HCT116 (cell line): Measurements from ENCODE around the gene ASIC3. TPM values are rescaled to one million over a fixed set of nuclear protein-coding genes. Genes with fewer than 3 reads are reported as not detected.

Experiments
- ATAC-seq: fragments of 200-7000 bp; cut with Tn5 transposase; 2 replicates; pipeline ENCODE4 v1.9.1; 2020; ENCODE audit warnings: mild to moderate bottlenecking, moderate library complexity
- BruUV-seq: library from RNA; stranded (reverse); fragments of 400-500 nt; replicated peaks from 2 replicates; lab custom pipeline; 2021; lab: Mats Ljungman, UMichigan
- CTCF ChIA-PET: fragments of 300-600 bp; sonication (Branson Sonifier 250); formaldehyde crosslinking; loops from one replicate; lab custom pipeline; 2021; ENCODE audit warnings: antibody characterized with exemption; lab: Charles Lee
- POLR2A ChIA-PET: fragments of 300-600, 350-600 bp; sonication (Branson Sonifier 250); formaldehyde crosslinking; loops from one replicate; lab custom pipeline; 2021; ENCODE audit warnings: antibody characterized with exemption; lab: Charles Lee
- RAD21 ChIA-PET, 2 experiments: fragments of 300-600 bp; sonication (Branson Sonifier 250); formaldehyde crosslinking; loops; one replicate each; lab custom pipeline; 2023; ENCODE audit warnings: low total read pairs in 2 of 2; ENCODE audit not compliant: uncharacterized antibody in 2 of 2, unreplicated experiment in 2 of 2, low non-redundant PET in 1 of 2; lab: Charles Lee
- DNase-seq: peaks from one replicate; pipeline ENCODE4 v3.0.0-alpha.2; 2010; ENCODE audit warnings: low read depth, low spot score
- H2AFZ ChIP-seq: fragments of 200-600 bp; shearing (Covaris generic), sonication (generic); 2 replicates; pipeline ENCODE4 v1.6.1; 2017; ENCODE audit warnings: low read depth, mixed run types, mixed read lengths, antibody characterized with exemption, low read length; ENCODE audit not compliant: poor library complexity, severe bottlenecking
- H3K27ac ChIP-seq: 2 replicates; pipeline ENCODE4 v1.5.1; 2012; ENCODE audit warnings: low read depth, low read length
- H3K27me3 ChIP-seq: fragments of 200-600 bp; sonication (generic); 2 replicates; pipeline ENCODE4 v1.6.1; 2016; ENCODE audit warnings: mixed run types, low read length, mixed read lengths; ENCODE audit not compliant: insufficient read depth
- H3K36me3 ChIP-seq, 2 experiments: fragments of 200-500 bp in 1 of 2; fragments of 200-600 bp in 1 of 2; sonication (Bioruptor generic) in 1 of 2; sonication (generic) in 1 of 2; 2 replicates each; pipeline versions ENCODE4 v1.5.1 to v1.6.1; 2014 to 2016; ENCODE audit warnings: low read length in 2 of 2, inconsistent platforms in 1 of 2, mixed read lengths in 1 of 2, mixed run types in 1 of 2; ENCODE audit not compliant: insufficient read depth in 2 of 2, control insufficient read depth in 1 of 2
- H3K4me1 ChIP-seq, 2 experiments: fragments of 200-600 bp in 1 of 2; sonication (generic) in 1 of 2; 2 replicates each; pipeline versions ENCODE4 v1.5.1 to v1.6.1; 2012 to 2017; ENCODE audit warnings: low read length in 2 of 2, inconsistent platforms in 1 of 2, mild to moderate bottlenecking in 1 of 2, mixed read lengths in 1 of 2, mixed run types in 1 of 2, moderate library complexity in 1 of 2; ENCODE audit not compliant: insufficient read depth in 2 of 2, control insufficient read depth in 1 of 2
- H3K4me2 ChIP-seq: fragments of 200-600 bp; sonication (generic); 2 replicates; pipeline ENCODE4 v1.6.1; 2017; ENCODE audit warnings: mixed run types, low read length, mixed read lengths
- H3K4me3 ChIP-seq, 2 experiments: fragments of 200-600 bp in 1 of 2; sonication (generic) in 1 of 2; replicated peaks in 1 of 2; 2 replicates each; pipeline ENCODE4 v1.5.1; 2011 to 2016; ENCODE audit warnings: low read length in 2 of 2, control low read depth in 1 of 2, low read depth in 1 of 2, mild to moderate bottlenecking in 1 of 2, mixed read lengths in 1 of 2, mixed run types in 1 of 2
- H3K79me2 ChIP-seq: fragments of 200-600 bp; sonication (generic); 2 replicates; pipeline ENCODE4 v1.6.1; 2017; ENCODE audit warnings: mild to moderate bottlenecking, mixed run types, low read length, moderate library complexity, mixed read lengths; ENCODE audit not compliant: insufficient read depth
- H3K9ac ChIP-seq: fragments of 200-600 bp; sonication (generic); 2 replicates; pipeline ENCODE4 v1.6.1; 2016; ENCODE audit warnings: low read length, mixed read lengths
- H3K9me2 ChIP-seq: fragments of 200-600 bp; sonication (generic), shearing (Covaris generic); 2 replicates; pipeline ENCODE4 v1.6.1; 2017; ENCODE audit warnings: mixed run types, mild to moderate bottlenecking, moderate library complexity; ENCODE audit not compliant: insufficient read depth
- H3K9me3 ChIP-seq, 2 experiments: fragments of 200-500 bp in 1 of 2; fragments of 200-600 bp in 1 of 2; sonication (Bioruptor generic) in 1 of 2; sonication (generic) in 1 of 2; 2 replicates each; pipeline ENCODE4 v1.6.1; 2014 to 2017; ENCODE audit warnings: low read length in 2 of 2, mixed read lengths in 2 of 2, inconsistent platforms in 1 of 2, low read depth in 1 of 2, mild to moderate bottlenecking in 1 of 2, mixed run types in 1 of 2, moderate library complexity in 1 of 2; ENCODE audit not compliant: control insufficient read depth in 1 of 2, insufficient read depth in 1 of 2
- H4K20me1 ChIP-seq: fragments of 200-600 bp; sonication (generic), shearing (Covaris generic); 2 replicates; pipeline ENCODE4 v1.6.1; 2017; ENCODE audit warnings: mixed run types, mild to moderate bottlenecking, moderate library complexity; ENCODE audit not compliant: insufficient read depth
- CBX3 ChIP-seq: IDR thresholded peaks from 2 replicates; pipeline ENCODE4 v1.6.1; 2012; ENCODE audit warnings: low read depth
- CTCF ChIP-seq, 3 experiments: fragments of 200-600 bp in 1 of 3; sonication (generic) in 1 of 3; IDR thresholded peaks in 2 of 3; conservative IDR thresholded peaks in 1 of 3; 2 replicates each; pipeline ENCODE4 v1.5.1; 2012 to 2017; ENCODE audit warnings: low read depth in 2 of 3, low read length in 2 of 3, antibody characterized with exemption in 1 of 3, borderline replicate concordance in 1 of 3, control low read depth in 1 of 3, mild to moderate bottlenecking in 1 of 3, mixed read lengths in 1 of 3, mixed run types in 1 of 3, moderate library complexity in 1 of 3; ENCODE audit not compliant: insufficient read depth in 1 of 3
- EGR1 ChIP-seq: IDR thresholded peaks from 2 replicates; pipeline ENCODE4 v1.6.1; 2012; ENCODE audit warnings: low read depth
- ELF1 ChIP-seq: IDR thresholded peaks from 2 replicates; pipeline ENCODE4 v1.6.1; 2012; ENCODE audit warnings: low read depth, borderline replicate concordance
- EZH2 ChIP-seq: fragments of 200-600 bp; sonication (generic); IDR thresholded peaks from 2 replicates; pipeline ENCODE4 v1.6.1; 2017; ENCODE audit warnings: antibody characterized with exemption, mixed run types
- FOSL1 ChIP-seq: IDR thresholded peaks from 2 replicates; pipeline ENCODE4 v1.6.1; 2012; ENCODE audit warnings: low read depth
- POLR2A ChIP-seq: IDR thresholded peaks from 2 replicates; pipeline ENCODE4 v1.7.0; 2011; ENCODE audit warnings: borderline replicate concordance; ENCODE audit not compliant: insufficient read depth, insufficient read length; ENCODE audit errors: extremely low read depth
- POLR2AphosphoS5 ChIP-seq: IDR thresholded peaks from 2 replicates; pipeline ENCODE4 v1.6.1; 2011; ENCODE audit warnings: mild to moderate bottlenecking, low read depth, low read length, moderate library complexity
- RAD21 ChIP-seq: IDR thresholded peaks from 2 replicates; pipeline ENCODE4 v1.6.1; 2012; ENCODE audit warnings: low read depth, mild to moderate bottlenecking
- SIN3A ChIP-seq: IDR thresholded peaks from 2 replicates; pipeline ENCODE4 v1.6.1; 2012; ENCODE audit warnings: low read depth
- SP1 ChIP-seq: IDR thresholded peaks from 2 replicates; pipeline ENCODE4 v1.6.1; 2012; ENCODE audit warnings: low read depth
- SRF ChIP-seq: IDR thresholded peaks from 2 replicates; pipeline ENCODE4 v1.6.1; 2012; ENCODE audit warnings: low read depth
- TCF7L2 ChIP-seq: IDR thresholded peaks from 2 replicates; pipeline ENCODE4 v1.7.0; 2011; ENCODE audit warnings: borderline replicate concordance, inconsistent platforms; ENCODE audit not compliant: insufficient read depth, insufficient read length; ENCODE audit errors: extremely low read depth
- YY1 ChIP-seq: IDR thresholded peaks from 2 replicates; pipeline ENCODE4 v1.6.1; 2011; ENCODE audit warnings: low read length, low read depth, moderate library complexity, mild to moderate bottlenecking; ENCODE audit not compliant: insufficient replicate concordance; ENCODE audit errors: extremely low read depth
- ZFX ChIP-seq: fragments of 450-650 bp; IDR thresholded peaks from 2 replicates; pipeline ENCODE4 v1.6.1; 2017
- intact Hi-C: fragments of 100-400 bp; cut with micrococcal nuclease; formaldehyde crosslinking; loops from 2 replicates; pipeline ENCODE4 v1.10.0; 2022
- total RNA-seq: library from RNA; stranded (reverse); gene quantifications from one replicate; pipeline ENCODE4 v1.2.1, GENCODE V29; 2021; ENCODE audit not compliant: unreplicated experiment
- TF ChIP-seq, protein P1 (sequence below): IDR thresholded peaks from 2 replicates; pipeline ENCODE4 v1.6.1; 2012
- TF ChIP-seq, protein P2 (sequence below): IDR thresholded peaks from 2 replicates; pipeline ENCODE4 v1.6.1; 2012; ENCODE audit warnings: low read depth

Gene ASIC3
- total RNA-seq, 1 experiment from 2014 or later = 4.4 TPM

DNA sequence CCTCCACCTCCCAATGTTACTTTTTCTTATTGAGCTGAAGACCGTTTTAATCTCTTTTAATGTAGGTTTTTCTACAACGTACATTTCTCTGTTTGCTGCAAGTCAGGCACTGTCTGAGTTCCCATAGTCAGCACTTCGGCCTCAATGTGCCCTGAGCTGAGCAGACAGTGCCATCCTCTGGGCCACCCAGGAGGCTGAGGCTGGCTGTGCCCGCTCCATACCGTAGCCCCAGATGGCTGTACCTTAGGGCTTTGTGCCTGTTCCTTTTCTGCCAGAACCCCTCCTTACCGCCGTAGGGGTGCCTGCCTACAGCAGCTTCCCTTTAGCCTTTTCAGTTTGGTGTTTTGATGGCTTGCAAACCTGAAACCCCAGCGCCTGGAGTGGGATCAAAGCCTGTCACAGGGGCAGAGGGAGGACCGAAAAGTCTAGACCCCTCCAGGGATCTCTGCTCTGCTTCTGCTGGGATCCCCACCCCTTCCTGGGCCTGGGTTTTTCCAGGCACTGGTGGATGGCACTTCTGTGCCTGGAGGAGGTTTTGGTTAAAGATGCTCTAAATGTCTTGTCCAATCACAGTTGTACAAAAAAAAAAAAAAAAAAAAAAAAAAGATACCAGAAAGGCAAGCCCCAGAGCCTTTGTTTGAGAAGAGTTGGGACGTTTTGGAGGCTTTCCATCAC, 46.9 kb downstream of the ASIC3 start:
- ChIA-PET RAD21 (no interaction called here), CTCF (interaction anchor here (0.7 kb wide), 1 partner anchor 130 kb away, joined by 4 read pairs; no protein-coding TSS in a partner anchor), POLR2A (no interaction called here)
- TF ChIP-seq, protein P1, sequence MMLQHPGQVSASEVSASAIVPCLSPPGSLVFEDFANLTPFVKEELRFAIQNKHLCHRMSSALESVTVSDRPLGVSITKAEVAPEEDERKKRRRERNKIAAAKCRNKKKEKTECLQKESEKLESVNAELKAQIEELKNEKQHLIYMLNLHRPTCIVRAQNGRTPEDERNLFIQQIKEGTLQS = no peak
- TF ChIP-seq EZH2 (no peak), CBX3 (no peak), FOSL1 (no peak), POLR2AphosphoS5 (no peak), ZFX (no peak), SP1 (no peak), RAD21 (peak; percentile 26; the same call in 1 of the 2 replicates), TCF7L2 (no peak), EGR1 (no peak), SIN3A (no peak), ELF1 (no peak), CTCF (IDR thresholded peaks at IDR 0.05 in 2 of 3, conservative IDR thresholded peaks at IDR 0.05 in 1 of 3; ENCODE audit: borderline replicate concordance in 1 of 3, insufficient read depth in 1 of 3, low read depth in 2 of 3, low read length in 2 of 3) (0 out of 6 replicates have a peak, but pooled peaks of 1 of the 3 experiments have one; percentile 9), YY1 (no peak), POLR2A (no peak), SRF (no peak)
- TF ChIP-seq, protein P2, sequence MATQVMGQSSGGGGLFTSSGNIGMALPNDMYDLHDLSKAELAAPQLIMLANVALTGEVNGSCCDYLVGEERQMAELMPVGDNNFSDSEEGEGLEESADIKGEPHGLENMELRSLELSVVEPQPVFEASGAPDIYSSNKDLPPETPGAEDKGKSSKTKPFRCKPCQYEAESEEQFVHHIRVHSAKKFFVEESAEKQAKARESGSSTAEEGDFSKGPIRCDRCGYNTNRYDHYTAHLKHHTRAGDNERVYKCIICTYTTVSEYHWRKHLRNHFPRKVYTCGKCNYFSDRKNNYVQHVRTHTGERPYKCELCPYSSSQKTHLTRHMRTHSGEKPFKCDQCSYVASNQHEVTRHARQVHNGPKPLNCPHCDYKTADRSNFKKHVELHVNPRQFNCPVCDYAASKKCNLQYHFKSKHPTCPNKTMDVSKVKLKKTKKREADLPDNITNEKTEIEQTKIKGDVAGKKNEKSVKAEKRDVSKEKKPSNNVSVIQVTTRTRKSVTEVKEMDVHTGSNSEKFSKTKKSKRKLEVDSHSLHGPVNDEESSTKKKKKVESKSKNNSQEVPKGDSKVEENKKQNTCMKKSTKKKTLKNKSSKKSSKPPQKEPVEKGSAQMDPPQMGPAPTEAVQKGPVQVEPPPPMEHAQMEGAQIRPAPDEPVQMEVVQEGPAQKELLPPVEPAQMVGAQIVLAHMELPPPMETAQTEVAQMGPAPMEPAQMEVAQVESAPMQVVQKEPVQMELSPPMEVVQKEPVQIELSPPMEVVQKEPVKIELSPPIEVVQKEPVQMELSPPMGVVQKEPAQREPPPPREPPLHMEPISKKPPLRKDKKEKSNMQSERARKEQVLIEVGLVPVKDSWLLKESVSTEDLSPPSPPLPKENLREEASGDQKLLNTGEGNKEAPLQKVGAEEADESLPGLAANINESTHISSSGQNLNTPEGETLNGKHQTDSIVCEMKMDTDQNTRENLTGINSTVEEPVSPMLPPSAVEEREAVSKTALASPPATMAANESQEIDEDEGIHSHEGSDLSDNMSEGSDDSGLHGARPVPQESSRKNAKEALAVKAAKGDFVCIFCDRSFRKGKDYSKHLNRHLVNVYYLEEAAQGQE = no peak
- H3K4me1 ChIP-seq = no peaks in the 10 kb centered on the region
- intact Hi-C loops = no loop called here
- H3K9me3 ChIP-seq = no peaks in the 10 kb centered on the region
- ATAC-seq (0 out of 2 replicates have a peak, but pooled peaks have one; percentile 26), DNase-seq (no peak)
- H3K9me2 ChIP-seq = no peaks in the 10 kb centered on the region
- H3K27me3 ChIP-seq = no peaks in the 10 kb centered on the region
- H3K79me2 ChIP-seq = peaks cover 97% of the 10 kb centered on the region
- no peak overlapping the region for H3K9ac ChIP-seq
- no peak overlapping the region for H3K4me3 ChIP-seq
- peaks cover 0 to 14% of the 10 kb centered on the region in 2 experiments; a peak in 1 of 4 replicates for H3K36me3 ChIP-seq
- no peaks in the 10 kb centered on the region; the same call in 1 of the 2 replicates for H4K20me1 ChIP-seq
- H2AFZ ChIP-seq = no peak overlapping the region
- no peak overlapping the region for H3K27ac ChIP-seq
- H3K4me2 ChIP-seq = no peak overlapping the region
- no TSS peak for BruUV-seq
